Measurements from ENCODE around the gene ARFGEF2.
A peak's percentile ranks its signal among the peaks of the same experiment; 100 is the strongest.
"Not testable (repeated sequence)": the region's sequence is repeated elsewhere in the genome, so short reads cannot be mapped to it uniquely, and the experiment has no call there.

The ARFGEF2 gene

GRCh38 chr20:48926267-48926666 is 4.8 kb downstream of the ARFGEF2 start:
- Mint-ChIP-seq H3K27ac (no peak overlapping the region), H3K4me3 (no peak overlapping the region), H3K9me3 (no peaks in the 10 kb centered on the region), H3K4me1 (ENCODE audit: low read depth in 2 of 2) (peaks cover 21 to 45% of the 10 kb centered on the region in 2 donors), H3K27me3 (no peaks in the 10 kb centered on the region), H3K36me3 (ENCODE audit: insufficient read depth) (peaks cover 11% of the 10 kb centered on the region)
- DNase-seq = no peak
- no peak for ATAC-seq (replicated peaks)

- H3K4me3 Mint-ChIP-seq = no peak overlapping the region
- peaks cover 21 to 43% of the 10 kb centered on the region in 2 donors for H3K4me1 Mint-ChIP-seq (ENCODE audit: low read depth in 2 of 2)
- DNase-seq (no peak), ATAC-seq (replicated peaks) (no peak)
- H3K27me3 Mint-ChIP-seq = no peaks in the 10 kb centered on the region
- peaks cover 9% of the 10 kb centered on the region for H3K36me3 Mint-ChIP-seq (ENCODE audit: insufficient read depth)
- no peak overlapping the region for H3K27ac Mint-ChIP-seq
- H3K9me3 Mint-ChIP-seq = no peaks in the 10 kb centered on the region
Observed at GRCh38 chr20:48926821-48927220, 5.3 kb downstream of the ARFGEF2 start.

- no peaks in the 10 kb centered on the region for H3K27me3 Mint-ChIP-seq
- H3K9me3 Mint-ChIP-seq = no peaks in the 10 kb centered on the region
- peaks cover 9 to 22% of the 10 kb centered on the region in 2 donors for H3K4me1 Mint-ChIP-seq (ENCODE audit: low read depth in 2 of 2)
- H3K4me3 Mint-ChIP-seq = no peak overlapping the region
- H3K27ac Mint-ChIP-seq = no peak overlapping the region
- peaks cover 3% of the 10 kb centered on the region for H3K36me3 Mint-ChIP-seq (ENCODE audit: insufficient read depth)
- ATAC-seq (replicated peaks) = no peak
- no peak for DNase-seq
Observed at GRCh38 chr20:48928832-48929725, 7.6 kb downstream of the ARFGEF2 start.

- Mint-ChIP-seq H3K27me3 (no peaks in the 10 kb centered on the region), H3K4me3 (no peak overlapping the region), H3K4me1 (ENCODE audit: low read depth in 2 of 2) (peaks cover 9 to 24% of the 10 kb centered on the region in 2 donors), H3K27ac (no peak overlapping the region), H3K9me3 (no peaks in the 10 kb centered on the region), H3K36me3 (ENCODE audit: insufficient read depth) (peaks cover 3% of the 10 kb centered on the region)
- ATAC-seq (replicated peaks) = no peak
- no peak for DNase-seq
Observed at GRCh38 chr20:48930035-48930434, 8.5 kb downstream of the ARFGEF2 start.

- Mint-ChIP-seq H3K4me3 (no peak overlapping the region), H3K27me3 (no peaks in the 10 kb centered on the region), H3K27ac (no peak overlapping the region), H3K9me3 (no peaks in the 10 kb centered on the region), H3K36me3 (ENCODE audit: insufficient read depth) (peaks cover 3% of the 10 kb centered on the region), H3K4me1 (ENCODE audit: low read depth in 2 of 2) (peaks cover 10 to 22% of the 10 kb centered on the region in 2 donors)
- ATAC-seq (replicated peaks) (no peak), DNase-seq (no peak)
Observed at GRCh38 chr20:48930878-48931277, 9.4 kb downstream of the ARFGEF2 start.

GRCh38 chr20:48931527-48932374 is 10.2 kb downstream of the ARFGEF2 start:
- no peak overlapping the region for H3K4me3 Mint-ChIP-seq
- ATAC-seq (replicated peaks) (no peak), DNase-seq (no peak)
- H3K4me1 Mint-ChIP-seq (ENCODE audit: low read depth in 2 of 2) = peaks cover 7 to 19% of the 10 kb centered on the region in 2 donors
- peaks cover 3% of the 10 kb centered on the region for H3K36me3 Mint-ChIP-seq (ENCODE audit: insufficient read depth)
- no peaks in the 10 kb centered on the region for H3K27me3 Mint-ChIP-seq
- no peak overlapping the region for H3K27ac Mint-ChIP-seq
- no peaks in the 10 kb centered on the region for H3K9me3 Mint-ChIP-seq

GRCh38 chr20:48932375-48932941 is 10.9 kb downstream of the ARFGEF2 start:
- DNase-seq (no peak), ATAC-seq (replicated peaks) (no peak)
- Mint-ChIP-seq H3K27me3 (no peaks in the 10 kb centered on the region), H3K4me3 (no peak overlapping the region), H3K36me3 (ENCODE audit: insufficient read depth) (no peaks in the 10 kb centered on the region), H3K4me1 (ENCODE audit: low read depth in 2 of 2) (peaks cover 8 to 13% of the 10 kb centered on the region in 2 donors), H3K9me3 (no peaks in the 10 kb centered on the region), H3K27ac (no peak overlapping the region)

- Mint-ChIP-seq H3K36me3 (ENCODE audit: insufficient read depth) (peaks cover 5% of the 10 kb centered on the region), H3K9me3 (no peaks in the 10 kb centered on the region), H3K27ac (peak overlapping the region in 1 of 2 donors; percentile 40), H3K27me3 (no peaks in the 10 kb centered on the region), H3K4me1 (ENCODE audit: low read depth in 2 of 2) (peaks cover 8 to 13% of the 10 kb centered on the region in 2 donors), H3K4me3 (no peak overlapping the region)
- DNase-seq (no peak), ATAC-seq (replicated peaks) (no peak)
Observed at GRCh38 chr20:48933017-48933766, 11.7 kb downstream of the ARFGEF2 start.

- H3K27me3 Mint-ChIP-seq; H3K9me3 Mint-ChIP-seq; H3K4me3 Mint-ChIP-seq; ATAC-seq (replicated peaks); H3K27ac Mint-ChIP-seq; DNase-seq; H3K4me1 Mint-ChIP-seq (ENCODE audit: low read depth in 2 of 2); H3K36me3 Mint-ChIP-seq (ENCODE audit: insufficient read depth): not testable (repeated sequence)
Observed at GRCh38 chr20:48934273-48934877, 12.9 kb downstream of the ARFGEF2 start.

GRCh38 chr20:48934966-48935365 is 13.5 kb downstream of the ARFGEF2 start:
- not testable (repeated sequence) for H3K27me3 Mint-ChIP-seq; H3K36me3 Mint-ChIP-seq (ENCODE audit: insufficient read depth); DNase-seq; H3K4me3 Mint-ChIP-seq; H3K27ac Mint-ChIP-seq; H3K9me3 Mint-ChIP-seq; ATAC-seq (replicated peaks)
- H3K4me1 Mint-ChIP-seq (ENCODE audit: low read depth in 2 of 2) = peaks cover 9 to 12% of the 10 kb centered on the region in 2 donors

GRCh38 chr20:48936178-48936577 is 14.7 kb downstream of the ARFGEF2 start:
- H3K36me3 Mint-ChIP-seq (ENCODE audit: insufficient read depth); H3K9me3 Mint-ChIP-seq; ATAC-seq (replicated peaks); H3K27ac Mint-ChIP-seq; H3K27me3 Mint-ChIP-seq; DNase-seq; H3K4me3 Mint-ChIP-seq: not testable (repeated sequence)
- peaks cover 9 to 12% of the 10 kb centered on the region in 2 donors for H3K4me1 Mint-ChIP-seq (ENCODE audit: low read depth in 2 of 2)

- no peak for ATAC-seq (replicated peaks)
- no peak for DNase-seq
- peaks cover 13% of the 10 kb centered on the region for H3K36me3 Mint-ChIP-seq (ENCODE audit: insufficient read depth)
- H3K4me1 Mint-ChIP-seq (ENCODE audit: low read depth in 2 of 2) = peaks cover 12% of the 10 kb centered on the region in 2 donors
- no peaks in the 10 kb centered on the region for H3K27me3 Mint-ChIP-seq
- no peak overlapping the region for H3K4me3 Mint-ChIP-seq
- peak overlapping the region in 1 of 2 donors; percentile 75 for H3K27ac Mint-ChIP-seq
- H3K9me3 Mint-ChIP-seq = no peaks in the 10 kb centered on the region
Observed at GRCh38 chr20:48937674-48938073, 16.2 kb downstream of the ARFGEF2 start.

All from effector memory CD8-positive, alpha-beta T cell (primary cell).